Measurements from ENCODE around the gene ANTXRL.
"Not testable (repeated sequence)": the region's sequence is repeated elsewhere in the genome, so short reads cannot be mapped to it uniquely, and the experiment has no call there.

ANTXRL gene

GRCh38 chr10:46294641-46295220 is 7.9 kb downstream of the ANTXRL start:
- no peak for TF ChIP-seq CTCF (IDR thresholded peaks at IDR 0.05; ENCODE audit: borderline replicate concordance, control extremely low read depth, extremely low read depth, insufficient read depth, missing control alignments)
- DNase-seq (ENCODE audit: low spot score), result no peak
- in situ Hi-C loops (cut with MboI; ENCODE audit: low sequenced_read_pairs, unreplicated experiment), result no loop called here

DNA sequence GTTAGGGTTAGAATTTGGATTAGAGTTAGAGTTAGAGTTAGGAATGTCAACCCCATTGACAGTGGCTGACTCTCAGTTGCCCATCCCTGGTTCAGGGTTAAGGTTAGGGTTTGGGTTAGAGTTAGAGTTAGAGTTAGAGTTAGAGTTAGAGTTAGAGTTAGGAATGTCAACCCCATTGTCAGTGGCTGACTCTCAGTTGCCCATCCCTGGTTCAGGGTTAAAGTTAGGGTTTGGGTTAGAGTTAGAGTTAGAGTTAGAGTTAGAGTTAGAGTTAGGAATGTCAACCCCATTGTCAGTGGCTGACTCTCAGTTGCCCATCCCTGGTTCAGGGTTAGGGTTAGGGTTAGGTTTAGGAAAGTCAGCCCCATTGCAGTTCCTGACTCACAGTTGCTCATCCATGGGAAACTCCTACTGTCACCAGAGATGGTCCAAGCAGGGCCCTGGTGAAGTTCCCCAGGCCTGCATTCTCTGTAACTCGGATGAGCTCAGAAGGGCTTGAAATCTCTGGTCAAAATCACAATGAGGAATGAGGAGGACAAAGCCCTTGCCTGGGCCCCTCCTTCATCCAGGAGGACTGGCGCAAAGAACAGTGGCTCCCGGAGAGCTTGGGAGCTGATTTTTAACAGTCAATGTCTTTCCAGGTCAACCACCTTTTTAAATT is 8.7 kb downstream of the ANTXRL start:
- in situ Hi-C loops (cut with MboI; ENCODE audit: low sequenced_read_pairs, unreplicated experiment); DNase-seq (ENCODE audit: low spot score): not testable (repeated sequence)

DNA sequence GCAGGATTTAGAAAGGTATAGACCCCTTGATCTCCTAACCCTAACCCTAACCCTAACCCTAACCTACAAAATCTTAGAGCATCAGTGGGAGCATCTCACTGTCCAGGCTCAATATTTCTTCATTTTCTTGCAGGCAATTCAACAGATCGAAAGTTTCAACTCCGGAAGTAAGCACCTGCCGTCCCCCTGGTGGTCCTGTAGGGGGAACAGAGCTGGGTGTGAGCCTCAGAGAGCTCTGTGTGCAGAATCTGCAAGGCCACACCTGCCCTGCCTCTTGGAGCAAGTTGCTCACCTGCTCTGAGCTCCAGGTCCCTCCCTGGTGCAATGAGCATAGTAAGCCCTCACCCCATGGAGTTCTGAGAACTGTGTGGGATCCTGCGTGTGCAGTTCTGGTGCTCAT is 9.3 kb downstream of the ANTXRL start:
- in situ Hi-C loops (cut with MboI; ENCODE audit: low sequenced_read_pairs, unreplicated experiment); DNase-seq (ENCODE audit: low spot score): not testable (repeated sequence)

DNA sequence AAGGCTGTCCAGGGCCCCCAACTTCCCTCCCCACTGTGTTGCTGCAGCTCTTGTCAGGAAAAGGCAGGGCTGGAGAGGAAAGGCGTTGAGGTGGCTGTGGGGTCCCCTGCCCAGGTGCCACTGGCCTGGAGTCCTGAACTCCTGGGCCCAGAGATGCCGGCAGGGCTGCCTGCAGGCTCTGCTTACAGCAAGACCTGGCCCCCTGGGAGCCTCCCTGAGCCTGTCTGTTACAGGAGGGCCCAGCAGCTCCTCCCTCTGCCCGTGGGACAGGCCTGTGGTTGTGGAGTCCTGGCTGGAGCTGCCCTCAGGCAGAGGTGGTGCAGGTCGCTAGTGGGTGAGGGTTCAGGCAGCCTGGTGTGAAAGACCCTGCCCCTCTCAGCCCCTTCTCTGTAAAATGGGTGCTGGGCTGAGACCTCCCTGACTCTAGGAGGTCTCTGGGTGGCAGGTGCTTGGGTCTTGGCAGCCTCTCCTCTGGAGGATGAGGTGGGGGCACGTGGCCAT is 9.9 kb downstream of the ANTXRL start:
- DNase-seq (ENCODE audit: low spot score), result peak; percentile 20
- in situ Hi-C loops (cut with MboI; ENCODE audit: low sequenced_read_pairs, unreplicated experiment), result no loop called here
- no peak for TF ChIP-seq CTCF (IDR thresholded peaks at IDR 0.05; ENCODE audit: borderline replicate concordance, control extremely low read depth, extremely low read depth, insufficient read depth, missing control alignments)

DNA sequence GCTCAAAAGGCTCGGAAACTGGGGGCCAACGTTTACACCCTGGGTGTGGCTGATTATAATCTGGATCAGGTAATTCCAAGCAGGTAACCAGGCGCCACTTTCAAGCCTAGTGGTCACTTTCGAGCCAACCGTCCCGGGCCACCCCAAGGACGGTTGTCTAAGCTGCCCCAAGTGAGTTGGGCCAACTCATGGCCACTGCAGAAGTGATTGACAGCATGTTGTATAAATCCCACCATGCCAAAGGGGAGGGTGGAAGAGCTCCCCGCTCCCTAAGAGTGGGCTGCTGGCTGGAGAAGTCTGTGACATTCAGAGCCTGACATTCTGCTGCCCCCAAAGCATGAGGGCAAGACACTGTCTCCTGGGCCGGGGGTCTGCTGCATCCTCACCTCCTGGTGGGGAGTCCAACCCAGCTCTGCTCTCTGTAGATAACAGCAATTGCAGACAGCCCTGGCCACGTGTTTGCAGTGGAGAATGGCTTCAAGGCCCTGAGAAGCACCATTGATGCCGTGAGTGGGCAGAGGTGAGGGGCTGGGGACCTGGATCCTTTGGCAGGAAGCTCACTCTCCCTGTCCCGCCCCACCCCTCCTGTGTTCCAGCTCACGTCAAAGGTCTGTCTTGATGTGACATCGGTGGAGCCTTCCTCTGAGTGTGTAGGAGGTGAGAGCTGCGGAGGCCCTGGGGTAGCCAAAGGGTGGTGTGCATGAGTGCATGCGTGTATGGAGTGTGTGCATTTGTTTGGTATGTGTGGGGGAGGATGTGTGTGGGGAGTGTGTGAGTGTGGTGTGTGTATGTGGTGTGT is 10.8 kb downstream of the ANTXRL start:
- peak; percentile 16 for DNase-seq (ENCODE audit: low spot score)
- no peak for TF ChIP-seq CTCF (IDR thresholded peaks at IDR 0.05; ENCODE audit: borderline replicate concordance, control extremely low read depth, extremely low read depth, insufficient read depth, missing control alignments)
- in situ Hi-C loops (cut with MboI; ENCODE audit: low sequenced_read_pairs, unreplicated experiment), result no loop called here

DNA sequence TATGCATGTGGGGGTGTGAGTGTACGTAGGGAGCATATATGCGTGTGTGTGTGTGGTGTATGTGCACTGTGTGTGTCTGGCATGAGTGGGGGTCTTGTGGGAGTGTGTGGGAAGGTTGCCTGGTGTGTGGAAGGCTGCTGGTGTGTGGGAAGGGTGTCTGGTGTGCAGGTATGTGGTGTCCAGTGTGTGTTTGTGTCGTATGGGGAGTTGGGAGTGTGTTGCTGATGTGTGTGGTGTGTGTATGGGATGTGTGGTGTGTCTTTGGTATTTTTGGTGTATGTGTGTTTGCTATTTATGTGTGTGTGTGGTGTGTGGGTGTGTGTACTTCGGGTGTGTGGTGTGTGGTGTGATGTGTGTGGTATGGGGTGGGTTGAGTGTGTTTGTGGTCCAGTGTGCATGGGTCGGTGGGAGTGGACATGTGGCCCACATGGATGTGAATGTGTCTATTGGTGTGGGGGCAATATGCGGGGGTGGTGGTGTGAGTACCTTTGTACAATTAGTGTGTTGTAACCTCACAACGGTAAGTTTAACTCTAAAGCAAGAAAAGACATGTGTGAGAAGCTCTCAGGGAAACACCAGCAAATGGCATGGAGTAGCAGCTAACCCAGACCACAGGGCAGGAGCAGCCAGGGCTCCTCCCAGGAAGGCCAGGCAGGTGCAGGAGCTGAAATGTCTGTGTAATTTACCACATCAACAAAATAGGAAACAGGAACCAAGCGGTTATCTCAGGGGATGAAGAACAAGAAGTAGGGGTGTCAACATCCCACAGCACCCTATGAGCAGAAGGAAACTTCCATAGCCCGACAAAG is 11.9 kb downstream of the ANTXRL start:
- in situ Hi-C loops (cut with MboI; ENCODE audit: low sequenced_read_pairs, unreplicated experiment), result no loop called here
- peak; percentile 14 for DNase-seq (ENCODE audit: low spot score)
- no peak for TF ChIP-seq CTCF (IDR thresholded peaks at IDR 0.05; ENCODE audit: borderline replicate concordance, control extremely low read depth, extremely low read depth, insufficient read depth, missing control alignments)

DNA sequence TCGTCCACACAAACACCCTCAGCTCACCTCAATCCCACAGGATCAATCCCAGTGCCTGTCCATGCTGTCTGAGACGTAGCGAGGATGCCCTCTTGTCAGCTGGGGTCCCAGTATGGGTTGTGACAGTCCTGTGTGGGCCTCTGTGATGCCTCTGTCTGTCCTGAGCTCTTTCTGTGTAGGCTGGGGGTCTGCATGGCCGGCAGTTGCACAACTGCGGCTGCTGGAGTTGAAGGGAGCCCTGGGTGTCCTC is 12.4 kb downstream of the ANTXRL start:
- in situ Hi-C loops (cut with MboI; ENCODE audit: low sequenced_read_pairs, unreplicated experiment), result no loop called here
- TF ChIP-seq CTCF (IDR thresholded peaks at IDR 0.05; ENCODE audit: borderline replicate concordance, control extremely low read depth, extremely low read depth, insufficient read depth, missing control alignments), result no peak

More for the DNA sequence above, 12.4 kb downstream of the ANTXRL start:
- DNase-seq (ENCODE audit: low spot score), result peak; percentile 18

All from GM13976 (cell line).